Stimulated activated naive CD8-positive, alpha-beta T cell treated with anti-CD3 and anti-CD28 coated beads, Interleukin-15, amount 100 ng/mL, for 72 hours (primary cell): Measurements from ENCODE around the gene LHX6.

ENCODE experiments used
- ATAC-seq: fragments of 150-1000 bp; cut with Tn5 transposase; 2 replicates; pipeline ENCODE4 v1.10.0; 2021; ENCODE audit warnings: mild to moderate bottlenecking, moderate library complexity
- DNase-seq, 2 donors: peaks; one replicate each; pipeline ENCODE4 v3.0.0; 2021 to 2022
- H3K27ac Mint-ChIP-seq, 2 donors: one replicate each; pipeline ENCODE4 v1.8.0; 2022; ENCODE audit warnings: mild to moderate bottlenecking in 2 of 2, mixed read lengths in 2 of 2, moderate library complexity in 2 of 2
- H3K27me3 Mint-ChIP-seq: one replicate; pipeline ENCODE4 v1.8.0; 2022; ENCODE audit warnings: mixed read lengths
- H3K4me1 Mint-ChIP-seq: one replicate; pipeline ENCODE4 v1.8.0; 2022; ENCODE audit warnings: mild to moderate bottlenecking, mixed read lengths
- H3K4me3 Mint-ChIP-seq, 2 donors: one replicate each; pipeline ENCODE4 v1.8.0; 2022; ENCODE audit warnings: mild to moderate bottlenecking in 2 of 2, mixed read lengths in 2 of 2, moderate library complexity in 1 of 2
- H3K9me3 Mint-ChIP-seq, 2 donors: one replicate each; pipeline ENCODE4 v1.8.0; 2022; ENCODE audit warnings: mixed read lengths in 2 of 2

LHX6 gene

GRCh38 chr9:122252796-122253195, 24.0 kb upstream of the LHX6 start:
- H3K27me3 Mint-ChIP-seq = no peaks in the 10 kb centered on the region
- no peak overlapping the region for H3K27ac Mint-ChIP-seq
- H3K9me3 Mint-ChIP-seq = no peaks in the 10 kb centered on the region
- ATAC-seq (no peak), DNase-seq (no peak)
- no peak overlapping the region for H3K4me3 Mint-ChIP-seq
- no peaks in the 10 kb centered on the region for H3K4me1 Mint-ChIP-seq

DNA sequence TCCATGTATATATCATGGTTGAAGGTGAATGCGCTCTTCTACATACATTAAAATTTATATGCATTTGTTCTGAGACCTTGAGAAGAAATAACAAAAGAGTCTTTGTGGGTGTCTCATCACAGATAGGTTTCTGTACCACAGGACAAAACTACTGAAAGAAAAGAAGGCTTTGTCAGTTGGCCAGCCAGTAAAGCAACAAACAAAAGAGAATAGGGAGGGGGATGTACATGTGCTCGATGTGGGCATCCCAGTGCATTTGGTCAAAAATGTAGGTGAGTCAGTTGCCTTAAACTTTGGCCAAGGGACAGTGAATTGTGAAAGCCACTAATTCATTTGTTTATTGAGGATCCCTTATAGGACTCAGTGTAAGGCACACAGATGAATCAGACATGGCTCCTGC, 22.6 kb upstream of the LHX6 start:
- no peaks in the 10 kb centered on the region for H3K4me1 Mint-ChIP-seq
- no peak overlapping the region for H3K4me3 Mint-ChIP-seq
- ATAC-seq (no peak), DNase-seq (no peak)
- no peaks in the 10 kb centered on the region for H3K9me3 Mint-ChIP-seq
- H3K27ac Mint-ChIP-seq = no peak overlapping the region
- H3K27me3 Mint-ChIP-seq = no peaks in the 10 kb centered on the region

GRCh38 chr9:122248448-122248865, 19.7 kb upstream of the LHX6 start:
- Mint-ChIP-seq H3K27ac (peak overlapping the region in 1 of 2 donors; percentile 4), H3K4me1 (no peaks in the 10 kb centered on the region), H3K9me3 (no peaks in the 10 kb centered on the region), H3K4me3 (no peak overlapping the region), H3K27me3 (no peaks in the 10 kb centered on the region)
- no peak for DNase-seq
- ATAC-seq = no peak

DNA sequence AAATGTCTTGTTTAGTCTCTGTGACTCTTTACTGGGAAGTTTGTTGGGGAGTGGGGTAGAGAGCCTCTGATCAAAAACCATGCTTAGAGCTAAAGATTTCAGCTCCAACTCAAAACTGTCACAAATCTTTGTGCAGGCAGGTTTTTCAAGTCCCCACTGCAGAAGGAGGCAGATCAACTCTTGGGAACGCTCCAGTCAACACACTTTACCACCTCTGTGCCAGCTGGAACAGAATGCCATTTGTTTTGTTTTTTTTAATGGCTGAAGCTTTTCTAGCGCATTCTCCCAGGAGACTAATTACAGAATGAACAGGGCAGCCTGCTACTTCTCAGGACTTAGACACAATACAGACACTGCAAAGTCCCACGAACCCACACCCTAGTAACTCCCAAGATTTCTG, 17.9 kb upstream of the LHX6 start:
- H3K27me3 Mint-ChIP-seq = no peaks in the 10 kb centered on the region
- H3K4me3 Mint-ChIP-seq = no peak overlapping the region
- no peak for ATAC-seq
- no peak overlapping the region for H3K27ac Mint-ChIP-seq
- no peaks in the 10 kb centered on the region for H3K9me3 Mint-ChIP-seq
- no peaks in the 10 kb centered on the region for H3K4me1 Mint-ChIP-seq
- DNase-seq = no peak

GRCh38 chr9:122244349-122244748, 15.6 kb upstream of the LHX6 start:
- H3K4me3 Mint-ChIP-seq = no peak overlapping the region
- no peak for ATAC-seq
- peak overlapping the region in 1 of 2 donors; percentile 54 for H3K27ac Mint-ChIP-seq
- H3K4me1 Mint-ChIP-seq = no peaks in the 10 kb centered on the region
- DNase-seq = no peak
- H3K27me3 Mint-ChIP-seq = no peaks in the 10 kb centered on the region
- no peaks in the 10 kb centered on the region for H3K9me3 Mint-ChIP-seq

DNA sequence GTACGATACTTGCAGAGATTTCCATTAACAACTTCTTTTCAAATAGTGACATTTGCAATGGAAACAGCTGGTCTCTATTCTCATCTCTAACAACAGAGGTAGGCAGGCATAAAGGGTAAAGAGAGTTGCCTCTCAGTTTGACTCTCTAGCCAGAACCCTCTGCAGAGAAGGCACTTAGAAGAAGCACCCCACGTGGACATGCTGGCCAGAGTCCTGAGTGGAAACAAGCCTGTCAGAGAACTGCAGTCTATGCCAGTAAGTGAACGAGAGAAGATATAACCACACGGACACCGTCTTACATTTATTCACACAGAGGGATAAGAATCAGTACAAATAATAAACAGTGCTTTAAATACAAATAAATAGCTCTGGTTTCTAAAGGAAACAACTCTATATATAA, 11.0 kb upstream of the LHX6 start:
- Mint-ChIP-seq H3K27me3 (no peaks in the 10 kb centered on the region), H3K27ac (no peak overlapping the region), H3K4me3 (no peak overlapping the region), H3K9me3 (no peaks in the 10 kb centered on the region), H3K4me1 (no peaks in the 10 kb centered on the region)
- DNase-seq (no peak), ATAC-seq (no peak)

GRCh38 chr9:122236681-122237080, 7.9 kb upstream of the LHX6 start:
- H3K27ac Mint-ChIP-seq = no peak overlapping the region
- H3K9me3 Mint-ChIP-seq = no peaks in the 10 kb centered on the region
- ATAC-seq (no peak), DNase-seq (no peak)
- no peaks in the 10 kb centered on the region for H3K4me1 Mint-ChIP-seq
- no peak overlapping the region for H3K4me3 Mint-ChIP-seq
- no peaks in the 10 kb centered on the region for H3K27me3 Mint-ChIP-seq

GRCh38 chr9:122234022-122234748, 5.4 kb upstream of the LHX6 start:
- H3K4me1 Mint-ChIP-seq = no peaks in the 10 kb centered on the region
- H3K27me3 Mint-ChIP-seq = no peaks in the 10 kb centered on the region
- DNase-seq = no peak
- no peak for ATAC-seq
- no peaks in the 10 kb centered on the region for H3K9me3 Mint-ChIP-seq
- no peak overlapping the region for H3K27ac Mint-ChIP-seq
- H3K4me3 Mint-ChIP-seq = no peak overlapping the region

DNA sequence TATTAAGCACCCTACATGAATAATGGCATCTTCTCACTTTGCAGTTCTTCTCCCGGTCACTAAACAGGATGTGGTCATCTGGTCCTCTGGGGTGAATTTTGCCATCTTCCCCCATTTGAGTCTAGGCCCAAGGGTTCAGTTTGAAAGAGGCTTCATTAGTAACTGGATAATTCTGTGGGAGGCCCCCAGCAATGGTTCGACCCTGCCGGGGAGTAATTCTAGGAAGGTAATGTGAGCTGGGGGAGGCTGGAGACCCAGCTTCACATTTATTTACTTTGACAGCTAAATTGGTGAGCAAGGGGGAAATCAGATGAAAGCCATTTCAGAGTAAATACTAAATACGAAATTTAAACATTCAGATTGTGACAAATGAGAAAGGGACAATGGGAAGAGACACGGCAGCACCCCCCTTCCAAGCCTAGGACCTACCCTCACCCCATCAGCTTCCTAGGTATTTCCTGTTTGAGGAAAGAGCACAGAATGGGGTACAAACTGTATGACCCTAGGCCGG, 4.1 kb upstream of the LHX6 start:
- Mint-ChIP-seq H3K27ac (no peak overlapping the region), H3K27me3 (no peaks in the 10 kb centered on the region), H3K4me1 (no peaks in the 10 kb centered on the region), H3K9me3 (no peaks in the 10 kb centered on the region), H3K4me3 (no peak overlapping the region)
- DNase-seq (no peak), ATAC-seq (no peak)

- Mint-ChIP-seq H3K4me3 (no peak overlapping the region), H3K27ac (no peak overlapping the region), H3K27me3 (peaks cover 29% of the 10 kb centered on the region), H3K4me1 (no peaks in the 10 kb centered on the region), H3K9me3 (no peaks in the 10 kb centered on the region)
- ATAC-seq (no peak), DNase-seq (no peak)
Measured at GRCh38 chr9:122229485-122229837, 704 bp upstream of the LHX6 start.

DNA sequence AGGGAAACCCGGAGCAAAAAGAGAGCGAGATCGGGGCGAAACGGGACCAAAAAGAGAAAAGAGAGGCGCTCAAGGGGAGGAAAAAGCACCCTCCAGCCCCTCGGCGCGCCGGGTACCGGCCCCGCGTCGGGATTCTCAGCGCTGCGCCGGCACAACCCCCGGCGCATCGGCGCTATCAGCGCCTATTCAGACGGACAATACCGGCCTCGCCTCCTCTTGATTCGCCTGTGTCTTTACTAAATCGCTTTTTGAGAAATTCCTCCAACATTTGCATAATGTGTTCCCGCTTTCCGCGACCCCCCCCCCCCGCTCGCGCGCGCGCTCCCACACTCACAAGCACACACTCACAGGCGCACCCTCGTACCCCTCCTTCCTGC, 578 bp downstream of the LHX6 start:
- DNase-seq (no peak), ATAC-seq (no peak)
- Mint-ChIP-seq H3K27me3 (peaks cover 42% of the 10 kb centered on the region), H3K4me3 (peak overlapping the region; percentile 52 to 55), H3K9me3 (no peaks in the 10 kb centered on the region), H3K4me1 (no peaks in the 10 kb centered on the region), H3K27ac (no peak overlapping the region)

DNA sequence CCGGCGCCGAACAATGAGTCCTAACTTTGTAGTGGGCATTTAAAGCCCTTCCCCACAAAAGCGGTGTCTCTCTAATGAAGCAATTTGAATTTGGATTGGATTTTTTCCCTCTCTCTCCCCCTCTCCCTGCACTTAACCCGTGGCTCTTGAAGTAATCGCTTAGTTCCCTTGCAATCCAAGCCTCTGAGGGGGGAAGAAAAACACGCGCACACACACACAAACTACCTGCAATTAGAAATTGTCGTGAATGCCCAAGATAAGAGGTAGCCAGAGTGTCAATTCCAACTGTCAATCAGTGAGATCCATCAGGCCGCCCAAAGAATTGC, 1.2 kb downstream of the LHX6 start:
- no peak for ATAC-seq
- no peak overlapping the region for H3K4me3 Mint-ChIP-seq
- peaks cover 48% of the 10 kb centered on the region for H3K27me3 Mint-ChIP-seq
- no peak for DNase-seq
- H3K4me1 Mint-ChIP-seq = no peaks in the 10 kb centered on the region
- H3K9me3 Mint-ChIP-seq = no peaks in the 10 kb centered on the region
- H3K27ac Mint-ChIP-seq = no peak overlapping the region

DNA sequence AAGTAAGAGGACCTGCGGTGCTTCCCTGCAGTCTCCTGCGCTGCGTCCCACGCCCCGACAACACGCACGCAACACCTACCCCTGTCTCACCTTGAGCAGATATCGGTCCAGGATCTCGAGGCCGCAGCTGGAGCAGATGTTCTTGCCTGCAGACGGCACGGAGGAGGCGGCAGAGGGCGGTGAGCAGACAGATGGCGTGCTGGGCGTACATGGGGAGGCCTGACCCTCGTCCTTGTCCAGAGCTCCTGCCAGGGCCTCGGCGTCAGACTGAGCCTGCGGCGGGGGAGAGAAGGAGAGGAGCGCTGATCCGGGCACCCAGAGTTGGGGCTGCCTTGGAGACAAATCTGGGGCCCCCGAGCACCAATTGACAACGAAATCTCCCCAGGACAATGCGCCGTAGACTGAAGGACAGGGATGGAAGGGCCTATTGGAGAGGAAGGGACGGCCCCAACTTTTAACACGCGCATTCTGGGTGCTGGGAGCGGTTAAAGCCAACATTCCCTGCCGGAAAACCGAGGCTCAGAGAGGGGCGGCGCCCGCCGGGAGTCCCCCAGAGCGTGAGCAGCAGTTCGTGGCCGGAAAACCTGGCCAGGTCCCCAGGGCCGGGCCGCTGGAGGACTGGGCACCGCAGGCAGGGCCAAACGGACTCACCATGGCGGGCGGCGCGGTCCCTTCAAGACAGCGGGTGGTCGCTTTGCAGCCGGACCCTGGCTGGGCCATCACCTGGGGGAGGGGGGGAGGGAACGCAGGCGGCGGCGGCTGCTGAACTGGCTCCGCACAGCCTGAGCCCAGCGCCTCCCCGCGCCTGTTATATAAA, 1.8 kb downstream of the LHX6 start:
- Mint-ChIP-seq H3K4me3 (no peak overlapping the region), H3K27ac (no peak overlapping the region), H3K4me1 (no peaks in the 10 kb centered on the region), H3K9me3 (no peaks in the 10 kb centered on the region), H3K27me3 (peaks cover 54% of the 10 kb centered on the region)
- no peak for DNase-seq
- peak; percentile 30 for ATAC-seq

GRCh38 chr9:122226142-122226757, 2.5 kb downstream of the LHX6 start:
- Mint-ChIP-seq H3K4me1 (no peaks in the 10 kb centered on the region), H3K4me3 (no peak overlapping the region), H3K27me3 (peaks cover 61% of the 10 kb centered on the region), H3K9me3 (no peaks in the 10 kb centered on the region), H3K27ac (peak overlapping the region in 1 of 2 donors; percentile 7)
- no peak for ATAC-seq
- no peak for DNase-seq

GRCh38 chr9:122225312-122226141, 3.2 kb downstream of the LHX6 start:
- peaks cover 68% of the 10 kb centered on the region for H3K27me3 Mint-ChIP-seq
- no peak for ATAC-seq
- H3K27ac Mint-ChIP-seq = no peak overlapping the region
- H3K4me3 Mint-ChIP-seq = no peak overlapping the region
- H3K9me3 Mint-ChIP-seq = no peaks in the 10 kb centered on the region
- H3K4me1 Mint-ChIP-seq = peaks cover 2% of the 10 kb centered on the region
- DNase-seq = no peak
